Femur (tissue), 1 donor: ENCODE results near the gene CCDC85B.
A peak's percentile ranks its signal among the peaks of the same experiment; 100 is the strongest.
"Not testable (repeated sequence)": the region's sequence is repeated elsewhere in the genome, so short reads cannot be mapped to it uniquely, and the experiment has no call there.

Source experiments
- DNase-seq: peaks from one replicate; pipeline ENCODE4 v3.0.0-alpha.2; 2017

Gene CCDC85B

GRCh38 chr11:65887723-65888162 is 2.7 kb upstream of the CCDC85B start:
- no peak for DNase-seq

GRCh38 chr11:65888163-65888814 is 2.2 kb upstream of the CCDC85B start, which contains the start of gene FIBP:
TSS of gene FIBP (minus strand) at chr11:65888471. CDS start at chr11:65888418, 53 bp downstream.
- DNase-seq: peak; percentile 99

GRCh38 chr11:65891219-65892136 is 1.0 kb downstream of the CCDC85B start:
- DNase-seq: no peak

- DNase-seq: not testable (repeated sequence)
Observed at GRCh38 chr11:65892137-65892540, 1.7 kb downstream of the CCDC85B start.

GRCh38 chr11:65892661-65893317 is 2.3 kb downstream of the CCDC85B start:
- DNase-seq: no peak

GRCh38 chr11:65894034-65894591 is 3.6 kb downstream of the CCDC85B start:
- DNase-seq: no peak

GRCh38 chr11:65895482-65895981 is 5.1 kb downstream of the CCDC85B start:
- no peak for DNase-seq

GRCh38 chr11:65896034-65896999 is 5.8 kb downstream of the CCDC85B start:
- DNase-seq: no peak

- no peak for DNase-seq
Observed at GRCh38 chr11:65897020-65897471, 6.6 kb downstream of the CCDC85B start.

- no peak for DNase-seq
Observed at GRCh38 chr11:65898656-65899355, 8.3 kb downstream of the CCDC85B start.

GRCh38 chr11:65899356-65900124 is 9.1 kb downstream of the CCDC85B start:
- peak; percentile 60 for DNase-seq

GRCh38 chr11:65900125-65900898 is 9.8 kb downstream of the CCDC85B start, which contains the start of gene FOSL1:
TSS of gene FOSL1 (minus strand) at chr11:65900388. CDS start at chr11:65900339, 49 bp downstream.
- peak; percentile 80 for DNase-seq

- no peak for DNase-seq
Observed at GRCh38 chr11:65900899-65901180, 10.4 kb downstream of the CCDC85B start.

GRCh38 chr11:65903068-65903481 is 12.6 kb downstream of the CCDC85B start:
- DNase-seq: no peak

GRCh38 chr11:65903715-65904114 is 13.2 kb downstream of the CCDC85B start:
- DNase-seq: no peak

- DNase-seq: no peak
Observed at GRCh38 chr11:65906602-65907001, 16.1 kb downstream of the CCDC85B start.

- DNase-seq: no peak
Observed at GRCh38 chr11:65907878-65908277, 17.4 kb downstream of the CCDC85B start.

- DNase-seq: peak; percentile 81
Observed at GRCh38 chr11:65911682-65912568, 21.5 kb downstream of the CCDC85B start.
